GM12874 (cell line): Measurements from ENCODE around the gene NPAS3.

ENCODE experiments used
- CTCF ChIP-seq: IDR thresholded peaks from 2 replicates; pipeline ENCODE4 v1.5.1; 2011; ENCODE audit warnings: low read depth, mild to moderate bottlenecking, control low read depth, low read length, moderate library complexity; ENCODE audit not compliant: insufficient read depth

NPAS3 gene

GRCh38 chr14:33669111-33669510 lies 730.4 kb downstream of the NPAS3 start:
- TF ChIP-seq CTCF, result no peak

- TF ChIP-seq CTCF, result no peak
Measured at GRCh38 chr14:33670235-33670634, 731.6 kb downstream of the NPAS3 start.

- no peak for TF ChIP-seq CTCF
Measured at GRCh38 chr14:33671556-33671955, 732.9 kb downstream of the NPAS3 start.

- no peak for TF ChIP-seq CTCF
Measured at GRCh38 chr14:33674927-33675326, 736.2 kb downstream of the NPAS3 start.

- no peak for TF ChIP-seq CTCF
Measured at GRCh38 chr14:33675415-33676130, 736.9 kb downstream of the NPAS3 start.

GRCh38 chr14:33676135-33676566 lies 737.5 kb downstream of the NPAS3 start:
- TF ChIP-seq CTCF, result peak; percentile 42; the same call in 1 of the 2 replicates

- TF ChIP-seq CTCF, result no peak
Measured at GRCh38 chr14:33676891-33677290, 738.2 kb downstream of the NPAS3 start.
